Neural cell (in vitro differentiated cells): ENCODE data around the gene PLXNA4. TPM values are rescaled to one million over a fixed set of nuclear protein-coding genes. Genes with fewer than 3 reads are reported as not detected.

Experiments used
- H2AFZ ChIP-seq: fragments of 200-600, 300-800 bp; sonication (generic), shearing (Covaris generic); 2 replicates; pipeline ENCODE4 v1.6.0; 2014; ENCODE audit warnings: low read depth, mild to moderate bottlenecking, antibody characterized with exemption, low read length, moderate library complexity
- H3F3A ChIP-seq: fragments of 200-600 bp; shearing (Covaris generic); 2 replicates; pipeline ENCODE4 v1.6.1; 2016; ENCODE audit warnings: mild to moderate bottlenecking, moderate library complexity, mixed read lengths, antibody characterized with exemption, low read length; ENCODE audit not compliant: insufficient read depth, poor library complexity, severe bottlenecking
- H3K27ac ChIP-seq: fragments of 200-600, 300-800 bp; sonication (generic), shearing (Covaris generic); 2 replicates; pipeline ENCODE4 v1.5.1; 2014; ENCODE audit warnings: mild to moderate bottlenecking, low read length, moderate library complexity
- H3K27me3 ChIP-seq: fragments of 300-800, 200-600 bp; sonication (generic), shearing (Covaris generic); 2 replicates; pipeline ENCODE4 v1.6.0; 2014; ENCODE audit warnings: mild to moderate bottlenecking, low read depth, low read length, moderate library complexity; ENCODE audit not compliant: insufficient read depth
- H3K36me3 ChIP-seq: fragments of 300-800, 200-600 bp; sonication (generic), shearing (Covaris generic); 2 replicates; pipeline ENCODE4 v1.5.1; 2014; ENCODE audit warnings: mild to moderate bottlenecking, antibody characterized with exemption, low read length, moderate library complexity; ENCODE audit not compliant: insufficient read depth
- H3K4me2 ChIP-seq: fragments of 300-800, 200-600 bp; sonication (generic), shearing (Covaris generic); 2 replicates; pipeline ENCODE4 v1.6.0; 2014; ENCODE audit warnings: mild to moderate bottlenecking, low read length
- H3K4me3 ChIP-seq: fragments of 300-800, 200-600 bp; sonication (generic), shearing (Covaris generic); 2 replicates; pipeline ENCODE4 v1.5.1; 2014; ENCODE audit warnings: mild to moderate bottlenecking, low read length, moderate library complexity
- H3K79me2 ChIP-seq: fragments of 200-600 bp; shearing (Covaris generic); replicated peaks from 2 replicates; pipeline ENCODE4 v1.6.0; 2014; ENCODE audit warnings: mild to moderate bottlenecking, low read length, moderate library complexity; ENCODE audit not compliant: insufficient read depth
- H3K9ac ChIP-seq: fragments of 300-800, 200-600 bp; sonication (generic), shearing (Covaris generic); 2 replicates; pipeline ENCODE4 v1.6.1; 2016; ENCODE audit warnings: mild to moderate bottlenecking, low read length, mixed read lengths
- H3K9me2 ChIP-seq: fragments of 200-600 bp; shearing (Covaris generic); 2 replicates; pipeline ENCODE4 v1.6.1; 2016; ENCODE audit warnings: mild to moderate bottlenecking, low read length, mixed read lengths; ENCODE audit not compliant: insufficient read depth
- H3K9me3 ChIP-seq: fragments of 200-600, 300-800 bp; sonication (generic), shearing (Covaris generic); 2 replicates; pipeline ENCODE4 v1.6.1; 2016; ENCODE audit warnings: mild to moderate bottlenecking, mixed run types, low read length, moderate library complexity, mixed read lengths
- H4K20me1 ChIP-seq: fragments of 200-600 bp; shearing (Covaris generic); 2 replicates; pipeline ENCODE4 v1.6.1; 2016; ENCODE audit warnings: mild to moderate bottlenecking, mixed run types; ENCODE audit not compliant: insufficient read depth
- CTCF ChIP-seq: fragments of 450-650 bp; IDR thresholded peaks from 2 replicates; pipeline ENCODE4 v1.5.1; 2014; ENCODE audit warnings: antibody characterized with exemption, mild to moderate bottlenecking, moderate library complexity; ENCODE audit not compliant: poor library complexity, severe bottlenecking
- EP300 ChIP-seq: fragments of 450-650 bp; conservative IDR thresholded peaks from 2 replicates; pipeline ENCODE4 v1.6.1; 2014; ENCODE audit warnings: antibody characterized with exemption, mild to moderate bottlenecking, moderate library complexity; ENCODE audit not compliant: poor library complexity, severe bottlenecking
- EZH2 ChIP-seq: fragments of 200-600, 300-800 bp; shearing (Covaris generic), sonication (generic); IDR thresholded peaks from 2 replicates; pipeline ENCODE4 v1.6.1; 2014; ENCODE audit warnings: antibody characterized with exemption, low read length, borderline replicate concordance, mild to moderate bottlenecking; ENCODE audit not compliant: insufficient read depth, poor library complexity, severe bottlenecking
- MXI1 ChIP-seq: fragments of 450-650 bp; conservative IDR thresholded peaks from 2 replicates; pipeline ENCODE4 v1.6.1; 2014; ENCODE audit warnings: antibody characterized with exemption, mild to moderate bottlenecking; ENCODE audit not compliant: poor library complexity, severe bottlenecking
- POLR2AphosphoS5 ChIP-seq: IDR thresholded peaks from 2 replicates; pipeline ENCODE4 v1.6.1; 2012
- RAD21 ChIP-seq: fragments of 450-650 bp; conservative IDR thresholded peaks from 2 replicates; pipeline ENCODE4 v1.6.1; 2014; ENCODE audit warnings: antibody characterized with exemption, mild to moderate bottlenecking, moderate library complexity
- REST ChIP-seq: IDR thresholded peaks from 2 replicates; pipeline ENCODE4 v1.6.1; 2012; ENCODE audit warnings: borderline replicate concordance
- SMC3 ChIP-seq: fragments of 450-650 bp; conservative IDR thresholded peaks from 2 replicates; pipeline ENCODE4 v1.6.1; 2014; ENCODE audit warnings: antibody characterized with exemption, mild to moderate bottlenecking, moderate library complexity; ENCODE audit not compliant: poor library complexity
- TAF1 ChIP-seq: IDR thresholded peaks from 2 replicates; pipeline ENCODE4 v1.6.1; 2012; ENCODE audit warnings: low read depth
- polyA plus RNA-seq: library from polyadenylated mRNA; depleted of rRNA; stranded (reverse); fragments of >200 nt; gene quantifications from 2 replicates; pipeline ENCODE4 v1.2.3, GENCODE V29; 2014

The PLXNA4 gene
- polyA plus RNA-seq, 1 donor from 2014 or later = 7.2 TPM

- H3K4me3 ChIP-seq = no peak overlapping the region
Observed at GRCh38 chr7:132154248-132154647, 422.0 kb downstream of the PLXNA4 start.

GRCh38 chr7:132152131-132152889, 424.0 kb downstream of the PLXNA4 start:
- Histone ChIP-seq H4K20me1 (no peaks in the 10 kb centered on the region), H3K27me3 (no peaks in the 10 kb centered on the region), H3K9me3 (no peaks in the 10 kb centered on the region), H3K79me2 (no peaks in the 10 kb centered on the region), H3F3A (no peaks in the 10 kb centered on the region), H3K4me2 (no peak overlapping the region), H3K9me2 (no peaks in the 10 kb centered on the region), H3K9ac (no peak overlapping the region), H2AFZ (no peak overlapping the region), H3K27ac (no peak overlapping the region), H3K4me3 (no peak overlapping the region), H3K36me3 (no peaks in the 10 kb centered on the region)
- TF ChIP-seq POLR2AphosphoS5 (no peak), EP300 (no peak), RAD21 (no peak), REST (no peak)

More at GRCh38 chr7:132154248-132154647, 422.0 kb downstream of the PLXNA4 start:
- H3F3A ChIP-seq = no peaks in the 10 kb centered on the region
- H3K36me3 ChIP-seq = no peaks in the 10 kb centered on the region
- no peak overlapping the region for H2AFZ ChIP-seq
- no peak overlapping the region for H3K27ac ChIP-seq
- H3K9me2 ChIP-seq = no peaks in the 10 kb centered on the region
- H4K20me1 ChIP-seq = no peaks in the 10 kb centered on the region
- H3K27me3 ChIP-seq = no peaks in the 10 kb centered on the region
- H3K79me2 ChIP-seq = no peaks in the 10 kb centered on the region
- TF ChIP-seq REST = no peak
- TF ChIP-seq TAF1 = no peak
- no peak for TF ChIP-seq EP300
- peak; percentile 64 for TF ChIP-seq SMC3
- TF ChIP-seq RAD21 = peak; percentile 38
- TF ChIP-seq MXI1 = no peak
- peak; percentile 50 for TF ChIP-seq CTCF
- no peak for TF ChIP-seq POLR2AphosphoS5
- TF ChIP-seq EZH2 = no peak
- no peak overlapping the region for H3K4me2 ChIP-seq
- H3K9me3 ChIP-seq = no peaks in the 10 kb centered on the region
- no peak overlapping the region for H3K9ac ChIP-seq
